SU-DHL-6 (cell line): ENCODE data around the gene FAM120B.

Experiments
- H2AFZ ChIP-seq: fragments of 200-600 bp; sonication (generic); 2 replicates; pipeline ENCODE4 v1.6.1; 2014; ENCODE audit warnings: low read depth, mild to moderate bottlenecking, moderate library complexity, mixed read lengths, antibody characterized with exemption, low read length; ENCODE audit not compliant: severe bottlenecking
- H3F3A ChIP-seq: fragments of 200-600 bp; shearing (Covaris generic); 2 replicates; pipeline ENCODE4 v1.6.0; 2016; ENCODE audit warnings: antibody characterized with exemption, mild to moderate bottlenecking; ENCODE audit not compliant: insufficient read depth
- H3K27ac ChIP-seq: fragments of 200-600 bp; sonication (generic); 2 replicates; pipeline ENCODE4 v1.5.1; 2016; ENCODE audit warnings: low read depth, mild to moderate bottlenecking, low read length, moderate library complexity, mixed read lengths
- H3K27me3 ChIP-seq: fragments of 200-600 bp; sonication (generic), shearing (Covaris generic); 2 replicates; pipeline ENCODE4 v1.6.0; 2014; ENCODE audit warnings: mild to moderate bottlenecking, low read length
- H3K36me3 ChIP-seq: fragments of 200-600 bp; sonication (generic); 2 replicates; pipeline ENCODE4 v1.6.1; 2014; ENCODE audit warnings: mild to moderate bottlenecking, low read length, mixed read lengths
- H3K4me2 ChIP-seq: fragments of 300-600, 200-600 bp; shearing (Covaris generic), sonication (generic); 2 replicates; pipeline ENCODE4 v1.6.0; 2014; ENCODE audit warnings: low read length, low read depth, mild to moderate bottlenecking; ENCODE audit not compliant: poor library complexity, severe bottlenecking
- H3K4me3 ChIP-seq: fragments of 200-600 bp; sonication (generic); 2 replicates; pipeline ENCODE4 v1.5.1; 2014; ENCODE audit warnings: antibody characterized with exemption, low read length, mild to moderate bottlenecking, mixed read lengths; ENCODE audit not compliant: insufficient read depth, poor library complexity, severe bottlenecking
- H3K79me2 ChIP-seq: fragments of 200-600 bp; sonication (generic); 2 replicates; pipeline ENCODE4 v1.6.1; 2014; ENCODE audit warnings: mild to moderate bottlenecking, low read length, moderate library complexity; ENCODE audit not compliant: insufficient read depth
- H3K9ac ChIP-seq: fragments of 200-600 bp; sonication (generic); 2 replicates; pipeline ENCODE4 v1.7.0; 2014; ENCODE audit warnings: mild to moderate bottlenecking, low read length
- H3K9me2 ChIP-seq: fragments of 200-600 bp; sonication (generic); replicated peaks from 2 replicates; pipeline ENCODE4 v1.6.1; 2014; ENCODE audit warnings: low read length; ENCODE audit not compliant: insufficient read depth
- H3K9me3 ChIP-seq: fragments of 200-600 bp; sonication (generic); 2 replicates; pipeline ENCODE4 v1.6.1; 2014; ENCODE audit warnings: low read length, mixed read lengths; ENCODE audit not compliant: insufficient read depth
- H4K20me1 ChIP-seq: fragments of 200-600 bp; sonication (generic); 2 replicates; pipeline ENCODE4 v1.6.1; 2014; ENCODE audit warnings: low read depth, mild to moderate bottlenecking, antibody characterized with exemption, low read length, moderate library complexity, mixed read lengths
- EZH2phosphoT487 ChIP-seq: fragments of 200-600 bp; sonication (generic), shearing (Covaris generic); conservative IDR thresholded peaks from 2 replicates; pipeline ENCODE4 v1.6.1; 2018; ENCODE audit warnings: mild to moderate bottlenecking, antibody characterized with exemption, low read length, moderate library complexity, mixed read lengths
- TF ChIP-seq, protein P1 (sequence below): fragments of 200-600 bp; sonication (generic); IDR thresholded peaks from one replicate; pipeline ENCODE4 v1.5.1; 2017; ENCODE audit warnings: antibody characterized with exemption, mild to moderate bottlenecking, low read length, moderate library complexity; ENCODE audit not compliant: insufficient read depth, poor library complexity, severe bottlenecking

The FAM120B gene

DNA sequence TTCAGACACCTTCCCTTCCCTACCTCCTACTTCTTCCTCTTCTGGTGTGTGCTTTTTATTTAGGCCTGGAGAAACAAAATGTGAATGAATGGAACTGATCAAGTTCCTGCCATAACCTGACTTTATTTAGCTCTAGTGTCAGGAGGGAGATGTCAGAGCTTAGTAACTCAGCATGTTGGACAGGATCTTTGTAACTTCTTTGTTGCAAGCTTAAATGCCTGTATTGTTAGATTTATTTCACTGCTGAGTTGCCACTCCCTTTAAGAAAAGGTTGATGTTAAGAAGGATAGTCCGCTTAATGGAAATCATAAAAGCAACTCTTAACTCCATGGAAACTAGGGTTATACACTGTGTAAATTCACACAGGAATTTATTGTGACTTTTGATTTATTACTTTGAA lies 2.2 kb downstream of the FAM120B start:
- H3K4me2 ChIP-seq, result peak overlapping the region; percentile 92
- peaks cover 64% of the 10 kb centered on the region for H3K79me2 ChIP-seq
- no peak overlapping the region for H3K4me3 ChIP-seq
- TF ChIP-seq, protein P1, sequence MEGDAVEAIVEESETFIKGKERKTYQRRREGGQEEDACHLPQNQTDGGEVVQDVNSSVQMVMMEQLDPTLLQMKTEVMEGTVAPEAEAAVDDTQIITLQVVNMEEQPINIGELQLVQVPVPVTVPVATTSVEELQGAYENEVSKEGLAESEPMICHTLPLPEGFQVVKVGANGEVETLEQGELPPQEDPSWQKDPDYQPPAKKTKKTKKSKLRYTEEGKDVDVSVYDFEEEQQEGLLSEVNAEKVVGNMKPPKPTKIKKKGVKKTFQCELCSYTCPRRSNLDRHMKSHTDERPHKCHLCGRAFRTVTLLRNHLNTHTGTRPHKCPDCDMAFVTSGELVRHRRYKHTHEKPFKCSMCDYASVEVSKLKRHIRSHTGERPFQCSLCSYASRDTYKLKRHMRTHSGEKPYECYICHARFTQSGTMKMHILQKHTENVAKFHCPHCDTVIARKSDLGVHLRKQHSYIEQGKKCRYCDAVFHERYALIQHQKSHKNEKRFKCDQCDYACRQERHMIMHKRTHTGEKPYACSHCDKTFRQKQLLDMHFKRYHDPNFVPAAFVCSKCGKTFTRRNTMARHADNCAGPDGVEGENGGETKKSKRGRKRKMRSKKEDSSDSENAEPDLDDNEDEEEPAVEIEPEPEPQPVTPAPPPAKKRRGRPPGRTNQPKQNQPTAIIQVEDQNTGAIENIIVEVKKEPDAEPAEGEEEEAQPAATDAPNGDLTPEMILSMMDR, result no peak
- TF ChIP-seq EZH2phosphoT487, result no peak
- H4K20me1 ChIP-seq, result peaks cover 11% of the 10 kb centered on the region; the same call in 1 of the 2 replicates
- H3F3A ChIP-seq, result no peaks in the 10 kb centered on the region
- 0 out of 2 replicates have a peak, but pooled peaks cover 3% of the 10 kb centered on the region for H3K36me3 ChIP-seq
- H3K9me3 ChIP-seq, result no peaks in the 10 kb centered on the region
- no peaks in the 10 kb centered on the region for H3K9me2 ChIP-seq
- H3K27ac ChIP-seq, result no peak overlapping the region
- H2AFZ ChIP-seq, result no peak overlapping the region
- no peaks in the 10 kb centered on the region for H3K27me3 ChIP-seq
- H3K9ac ChIP-seq, result no peak overlapping the region

DNA sequence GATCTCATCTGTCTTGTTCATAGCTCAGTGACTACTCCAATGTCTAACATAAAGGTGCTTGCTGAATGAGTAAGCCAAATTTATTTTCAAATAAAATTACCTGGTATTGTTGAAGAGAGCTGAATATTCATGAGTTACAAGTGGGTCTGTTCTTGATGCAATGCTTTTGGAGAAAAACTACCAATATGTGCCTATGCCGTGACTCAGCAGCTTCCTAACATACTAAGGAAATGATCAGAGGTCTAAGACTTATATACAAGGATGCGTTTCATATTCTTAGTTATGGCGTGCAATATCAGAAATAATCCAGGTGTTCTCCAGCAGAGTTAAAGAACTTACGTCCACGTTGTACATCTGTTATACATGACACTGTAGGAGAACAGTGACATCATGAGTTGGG lies 5.1 kb downstream of the FAM120B start:
- Histone ChIP-seq H3K79me2 (peaks cover 83% of the 10 kb centered on the region), H4K20me1 (peaks cover 11% of the 10 kb centered on the region; the same call in 1 of the 2 replicates)

DNA sequence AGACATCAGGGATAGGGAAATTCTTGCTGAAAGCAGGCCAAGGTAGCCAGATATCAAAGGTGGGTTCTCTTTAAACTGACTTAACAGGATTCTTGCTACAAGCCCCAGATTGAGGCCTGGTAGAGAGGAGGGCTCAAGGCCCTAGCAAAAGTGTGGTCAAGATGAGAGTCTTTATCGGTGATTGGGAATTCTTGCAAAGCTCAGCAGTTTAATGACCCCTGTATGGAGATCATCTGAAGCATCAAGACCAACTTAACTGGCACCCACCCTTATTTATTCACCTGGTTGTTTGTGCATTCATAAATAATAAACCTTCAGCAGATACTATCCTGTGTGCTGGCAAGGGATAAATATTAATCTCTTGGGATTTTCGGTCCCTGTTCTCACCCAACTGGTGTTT lies 6.3 kb downstream of the FAM120B start:
- Histone ChIP-seq H4K20me1 (peaks cover 11% of the 10 kb centered on the region; the same call in 1 of the 2 replicates), H3K27me3 (no peaks in the 10 kb centered on the region), H3K9ac (no peak overlapping the region), H3K9me3 (no peaks in the 10 kb centered on the region), H3F3A (no peaks in the 10 kb centered on the region), H2AFZ (no peak overlapping the region), H3K79me2 (peaks cover 76% of the 10 kb centered on the region), H3K36me3 (0 out of 2 replicates have a peak, but pooled peaks cover 3% of the 10 kb centered on the region), H3K27ac (no peak overlapping the region), H3K9me2 (no peaks in the 10 kb centered on the region), H3K4me3 (no peak overlapping the region), H3K4me2 (no peak overlapping the region)
- TF ChIP-seq, protein P1, result no peak
- TF ChIP-seq EZH2phosphoT487, result no peak

More for the DNA sequence above, 5.1 kb downstream of the FAM120B start:
- Histone ChIP-seq H3K27me3 (no peaks in the 10 kb centered on the region), H3K9me3 (no peaks in the 10 kb centered on the region), H3K4me2 (no peak overlapping the region), H3K9ac (no peak overlapping the region), H3K9me2 (no peaks in the 10 kb centered on the region), H3K36me3 (0 out of 2 replicates have a peak, but pooled peaks cover 3% of the 10 kb centered on the region), H2AFZ (no peak overlapping the region), H3K27ac (no peak overlapping the region), H3F3A (no peaks in the 10 kb centered on the region), H3K4me3 (no peak overlapping the region)
- TF ChIP-seq, protein P1, result no peak
- no peak for TF ChIP-seq EZH2phosphoT487
